Fibroblast of the conjunctiva (primary cell): Measurements from ENCODE around the gene MOK.
"Not testable (repeated sequence)": the region's sequence is repeated elsewhere in the genome, so short reads cannot be mapped to it uniquely, and the experiment has no call there.

Experiments
- DNase-seq: peaks from one replicate; pipeline ENCODE4 v3.0.0-alpha.2; 2010; ENCODE audit warnings: low read depth

Gene MOK

GRCh38 chr14:102321456-102322422 lies 16.8 kb upstream of the MOK start:
- DNase-seq, result no peak

- DNase-seq, result no peak
These were observed 15.9 kb upstream of the MOK start for GRCh38 chr14:102320671-102321455.

- no peak for DNase-seq
These were observed 15.2 kb upstream of the MOK start for GRCh38 chr14:102320033-102320660.

GRCh38 chr14:102319351-102320032 lies 14.5 kb upstream of the MOK start, which contains the start of gene ZNF839:
TSS of gene ZNF839 (plus strand) at chr14:102319746. CDS start at chr14:102319766, 20 bp downstream.
- peak; percentile 85 for DNase-seq

- no peak for DNase-seq
These were observed 13.9 kb upstream of the MOK start for GRCh38 chr14:102318781-102319276.

- DNase-seq, result no peak
These were observed 12.7 kb upstream of the MOK start for GRCh38 chr14:102317564-102318248.

- DNase-seq, result peak; percentile 87
These were observed 12.0 kb upstream of the MOK start for GRCh38 chr14:102316743-102317563.

GRCh38 chr14:102316338-102316742 lies 11.4 kb upstream of the MOK start:
- peak; percentile 49 for DNase-seq

- DNase-seq, result no peak
These were observed 10.2 kb upstream of the MOK start for GRCh38 chr14:102315121-102315520.

GRCh38 chr14:102314242-102315011 lies 9.5 kb upstream of the MOK start:
- DNase-seq, result peak; percentile 66

GRCh38 chr14:102303664-102304063 lies 1.3 kb downstream of the MOK start:
- DNase-seq, result no peak

GRCh38 chr14:102298303-102299070 lies 6.5 kb downstream of the MOK start:
- not testable (repeated sequence) for DNase-seq

GRCh38 chr14:102297436-102298170 lies 7.4 kb downstream of the MOK start:
- DNase-seq, result no peak

- no peak for DNase-seq
These were observed 9.7 kb downstream of the MOK start for GRCh38 chr14:102295270-102295669.

GRCh38 chr14:102293781-102294180 lies 11.2 kb downstream of the MOK start:
- no peak for DNase-seq

- no peak for DNase-seq
These were observed 12.5 kb downstream of the MOK start for GRCh38 chr14:102292441-102292840.

GRCh38 chr14:102288139-102288538 lies 16.8 kb downstream of the MOK start:
- DNase-seq, result no peak

- no peak for DNase-seq
These were observed 19.9 kb downstream of the MOK start for GRCh38 chr14:102285106-102285505.
